PC-3 (cell line): ENCODE results near the gene GBA3.

Source experiments
- CTCF ChIP-seq: fragments of 300-600 bp; sonication (generic); conservative IDR thresholded peaks from 2 replicates; pipeline ENCODE4 v1.5.1; 2017; ENCODE audit warnings: antibody characterized with exemption, low read depth, mild to moderate bottlenecking, low read length
- EZH2 ChIP-seq: fragments of 300-600 bp; sonication (generic); IDR thresholded peaks from one replicate; pipeline ENCODE4 v1.6.1; 2017; ENCODE audit warnings: antibody characterized with exemption, mild to moderate bottlenecking, low read length; ENCODE audit not compliant: unreplicated experiment

- TF ChIP-seq CTCF, result no peak
- TF ChIP-seq EZH2, result no peak
Measured at GRCh38 chr4:22754116-22754515, 61.4 kb downstream of the GBA3 start.
